Neuronal stem cell (in vitro differentiated cells): Measurements from ENCODE around the gene PATJ.
"Not testable (repeated sequence)": the region's sequence is repeated elsewhere in the genome, so short reads cannot be mapped to it uniquely, and the experiment has no call there.

ENCODE experiments used
- DNase-seq: peaks from one replicate; pipeline ENCODE4 v3.0.0-alpha.2; 2013; ENCODE audit warnings: low spot score
- H2AFZ ChIP-seq: one replicate; pipeline ENCODE4 v1.6.1; 2013; ENCODE audit warnings: mild to moderate bottlenecking, low read length, inconsistent platforms
- H2AK5ac ChIP-seq: 2 replicates; pipeline ENCODE4 v1.6.1; 2013; ENCODE audit warnings: low read depth, mild to moderate bottlenecking, inconsistent platforms, low read length, moderate library complexity, mixed read lengths
- H2BK120ac ChIP-seq: 2 replicates; pipeline ENCODE4 v1.6.1; 2013; ENCODE audit warnings: low read depth, mild to moderate bottlenecking, inconsistent platforms, low read length, moderate library complexity, mixed read lengths
- H2BK12ac ChIP-seq: one replicate; pipeline ENCODE4 v1.6.1; 2013; ENCODE audit warnings: low read length, inconsistent platforms
- H2BK15ac ChIP-seq: 2 replicates; pipeline ENCODE4 v1.6.1; 2013; ENCODE audit warnings: mild to moderate bottlenecking, low read length, inconsistent platforms, mixed read lengths
- H2BK5ac ChIP-seq: one replicate; pipeline ENCODE4 v1.6.1; 2013; ENCODE audit warnings: inconsistent platforms, mild to moderate bottlenecking, low read length, moderate library complexity
- H3K14ac ChIP-seq: one replicate; pipeline ENCODE4 v1.6.1; 2013; ENCODE audit warnings: low read length, inconsistent platforms
- H3K18ac ChIP-seq: 2 replicates; pipeline ENCODE4 v1.6.1; 2013; ENCODE audit warnings: low read length, inconsistent platforms
- H3K23ac ChIP-seq: 2 replicates; pipeline ENCODE4 v1.6.1; 2013; ENCODE audit warnings: low read depth, mild to moderate bottlenecking, mixed read lengths, low read length, inconsistent platforms; ENCODE audit not compliant: poor library complexity
- H3K27ac ChIP-seq: replicated peaks from 3 replicates; pipeline ENCODE4 v1.5.1; 2013; ENCODE audit warnings: low read length, inconsistent platforms
- H3K27me3 ChIP-seq, 3 experiments: 2 replicates each; pipeline ENCODE4 v1.6.1; 2013; ENCODE audit warnings: low read length in 3 of 3, mild to moderate bottlenecking in 2 of 3, inconsistent platforms in 1 of 3, low read depth in 1 of 3, mixed read lengths in 1 of 3, moderate library complexity in 1 of 3; ENCODE audit not compliant: control insufficient read depth in 3 of 3, insufficient read depth in 3 of 3
- H3K36me3 ChIP-seq, 2 donors: replicated peaks in 1 of 2; 2 replicates each; pipeline ENCODE4 v1.6.1; 2013; ENCODE audit warnings: low read length in 2 of 2; ENCODE audit not compliant: control insufficient read depth in 2 of 2, insufficient read depth in 2 of 2
- H3K4ac ChIP-seq: 2 replicates; pipeline ENCODE4 v1.6.1; 2013; ENCODE audit warnings: inconsistent platforms, mild to moderate bottlenecking, low read length, moderate library complexity
- H3K4me1 ChIP-seq, 2 donors: 1 replicate in 1 of 2; 2 replicates in 1 of 2; pipeline ENCODE4 v1.6.1; 2013; ENCODE audit warnings: low read length in 2 of 2, low read depth in 1 of 2; ENCODE audit not compliant: control insufficient read depth in 2 of 2, insufficient read depth in 1 of 2
- H3K4me2 ChIP-seq: one replicate; pipeline ENCODE4 v1.6.1; 2013; ENCODE audit warnings: mild to moderate bottlenecking, low read length, inconsistent platforms; ENCODE audit not compliant: insufficient read depth, poor library complexity, severe bottlenecking
- H3K4me3 ChIP-seq, 2 donors: 2 replicates each; pipeline ENCODE4 v1.5.1; 2013; ENCODE audit warnings: low read length in 2 of 2, mild to moderate bottlenecking in 2 of 2, inconsistent platforms in 1 of 2, moderate library complexity in 1 of 2
- H3K79me1 ChIP-seq: one replicate; pipeline ENCODE4 v1.6.1; 2013; ENCODE audit warnings: low read depth, mild to moderate bottlenecking, inconsistent platforms, low read length, moderate library complexity
- H3K9ac ChIP-seq: one replicate; pipeline ENCODE4 v1.6.1; 2013; ENCODE audit warnings: mild to moderate bottlenecking, low read depth, low read length, inconsistent platforms; ENCODE audit not compliant: poor library complexity
- H3K9me3 ChIP-seq, 2 donors: replicated peaks in 1 of 2; 2 replicates each; pipeline versions ENCODE3 to v1.6.1; 2013; ENCODE audit warnings: low read length in 2 of 2, mild to moderate bottlenecking in 2 of 2, inconsistent platforms in 1 of 2, low read depth in 1 of 2, mixed read lengths in 1 of 2, moderate library complexity in 1 of 2; ENCODE audit not compliant: control insufficient read depth in 2 of 2, insufficient read depth in 1 of 2
- H4K8ac ChIP-seq: one replicate; pipeline ENCODE4 v1.6.1; 2013; ENCODE audit warnings: low read depth, mild to moderate bottlenecking, inconsistent platforms, low read length, moderate library complexity
- H4K91ac ChIP-seq: one replicate; pipeline ENCODE4 v1.6.1; 2013; ENCODE audit warnings: low read length, low read depth, mild to moderate bottlenecking, inconsistent platforms; ENCODE audit not compliant: poor library complexity
- WGBS, 2 donors: extraction: QIAGEN DNeasy Blood & Tissue Kit; methylation state at CpG; one replicate each; pipeline ENCODE4 v1.1.7; 2013; ENCODE audit warnings: missing lambda C conversion rate in 2 of 2, mixed read lengths in 1 of 2; ENCODE audit not compliant: insufficient read length in 2 of 2, insufficient replicate concordance in 1 of 2; ENCODE audit errors: extremely low coverage in 2 of 2; 5-methylcytosine and 5-hydroxymethylcytosine counted together

The PATJ gene

GRCh38 chr1:62184336-62184735, 442.1 kb downstream of the PATJ start:
- H3K4ac ChIP-seq: no peak overlapping the region
- H2BK120ac ChIP-seq: no peak overlapping the region
- no peak overlapping the region for H2BK15ac ChIP-seq
- peaks cover 0 to 6% (median 0%) of the 10 kb centered on the region in 3 experiments for H3K27me3 ChIP-seq
- DNase-seq: no peak
- no peak overlapping the region for H4K8ac ChIP-seq
- no peak overlapping the region for H2BK12ac ChIP-seq
- H3K27ac ChIP-seq: no peak overlapping the region
- no CpG with 5 or more reads among the region's 7 CpGs for WGBS, 2 donors
- H3K79me1 ChIP-seq: no peaks in the 10 kb centered on the region
- H4K91ac ChIP-seq: no peak overlapping the region
- no peak overlapping the region for H2AFZ ChIP-seq
- no peaks in the 10 kb centered on the region for H3K36me3 ChIP-seq
- H3K18ac ChIP-seq: no peak overlapping the region
- H3K4me1 ChIP-seq: peaks cover 0 to 8% of the 10 kb centered on the region in 2 donors
- H3K23ac ChIP-seq: no peak overlapping the region
- no peak overlapping the region for H3K4me2 ChIP-seq
- no peak overlapping the region for H2AK5ac ChIP-seq
- no peaks in the 10 kb centered on the region for H3K9me3 ChIP-seq
- H2BK5ac ChIP-seq: no peak overlapping the region
- H3K14ac ChIP-seq: no peak overlapping the region
- no peak overlapping the region for H3K4me3 ChIP-seq
- no peak overlapping the region for H3K9ac ChIP-seq

GRCh38 chr1:62185233-62185632, 443.0 kb downstream of the PATJ start:
- WGBS, 2 donors: no CpG with 5 or more reads among the region's 6 CpGs
- not testable (repeated sequence) for H4K91ac ChIP-seq, DNase-seq, H3K79me1 ChIP-seq, H3K4me2 ChIP-seq, H4K8ac ChIP-seq, H3K4me1 ChIP-seq, H2BK5ac ChIP-seq, H2BK15ac ChIP-seq, H3K36me3 ChIP-seq, H3K4ac ChIP-seq, H3K27me3 ChIP-seq, H3K4me3 ChIP-seq, H3K27ac ChIP-seq, H2AFZ ChIP-seq, H2BK12ac ChIP-seq, H2BK120ac ChIP-seq, H2AK5ac ChIP-seq, H3K18ac ChIP-seq, H3K23ac ChIP-seq, H3K9ac ChIP-seq, H3K9me3 ChIP-seq, H3K14ac ChIP-seq

GRCh38 chr1:62185677-62186076, 443.4 kb downstream of the PATJ start:
- H4K91ac ChIP-seq: no peak overlapping the region
- H3K27me3 ChIP-seq: peaks cover 0 to 6% (median 0%) of the 10 kb centered on the region in 3 experiments
- H3K23ac ChIP-seq: no peak overlapping the region
- no peak overlapping the region for H3K14ac ChIP-seq
- H4K8ac ChIP-seq: no peak overlapping the region
- no peak overlapping the region for H2AFZ ChIP-seq
- peaks cover 0 to 8% of the 10 kb centered on the region in 2 donors for H3K4me1 ChIP-seq
- no peak overlapping the region for H2AK5ac ChIP-seq
- H3K27ac ChIP-seq: no peak overlapping the region
- no peak overlapping the region for H3K4ac ChIP-seq
- no peak overlapping the region for H3K4me3 ChIP-seq
- H3K18ac ChIP-seq: no peak overlapping the region
- H3K36me3 ChIP-seq: no peaks in the 10 kb centered on the region
- H2BK15ac ChIP-seq: no peak overlapping the region
- DNase-seq: no peak
- no peaks in the 10 kb centered on the region for H3K79me1 ChIP-seq
- WGBS, 2 donors: no CpG with 5 or more reads among the region's 3 CpGs
- H3K9ac ChIP-seq: no peak overlapping the region
- no peak overlapping the region for H2BK5ac ChIP-seq
- no peak overlapping the region for H2BK120ac ChIP-seq
- H3K4me2 ChIP-seq: no peak overlapping the region
- no peak overlapping the region for H2BK12ac ChIP-seq
- H3K9me3 ChIP-seq: no peaks in the 10 kb centered on the region

GRCh38 chr1:62187548-62187947, 445.3 kb downstream of the PATJ start:
- Histone ChIP-seq H2BK120ac (no peak overlapping the region), H3K4ac (no peak overlapping the region), H3K4me1 (peaks cover 0 to 4% of the 10 kb centered on the region in 2 donors), H2BK5ac (no peak overlapping the region), H3K27ac (no peak overlapping the region), H4K8ac (peak overlapping the region; percentile 23), H2AFZ (no peak overlapping the region), H3K23ac (no peak overlapping the region), H2BK12ac (no peak overlapping the region), H4K91ac (no peak overlapping the region), H3K4me2 (no peak overlapping the region), H2AK5ac (peak overlapping the region; percentile 70), H3K9me3 (no peaks in the 10 kb centered on the region), H2BK15ac (no peak overlapping the region), H3K4me3 (no peak overlapping the region), H3K14ac (no peak overlapping the region), H3K18ac (no peak overlapping the region), H3K79me1 (no peaks in the 10 kb centered on the region), H3K27me3 (peaks cover 0 to 2% (median 0%) of the 10 kb centered on the region in 3 experiments), H3K9ac (no peak overlapping the region), H3K36me3 (no peaks in the 10 kb centered on the region)
- no CpG with 5 or more reads among the region's 5 CpGs for WGBS, 2 donors
- no peak for DNase-seq
